HepG2 (cell line): ENCODE measurements around the gene BCAS4. TPM values are rescaled to one million over a fixed set of nuclear protein-coding genes. Genes with fewer than 3 reads are reported as not detected.

Source experiments
- EEA1 ChIP-seq: sonication (generic); formaldehyde crosslinking; IDR thresholded peaks from 2 replicates; pipeline ENCODE4 v1.5.1; 2020; ENCODE audit warnings: mild to moderate bottlenecking, missing genetic modification reagents, borderline replicate concordance
- ELF3 ChIP-seq: IDR thresholded peaks from 2 replicates; pipeline ENCODE4 v1.6.1; 2016; ENCODE audit warnings: missing genetic modification reagents, missing compliant biosample characterization
- FOSL2 ChIP-seq: sonication (generic); formaldehyde crosslinking; IDR thresholded peaks from 2 replicates; pipeline ENCODE4 v1.4.0; 2020; ENCODE audit warnings: missing genetic modification reagents
- NFKB2 ChIP-seq: sonication (generic); formaldehyde crosslinking; IDR thresholded peaks from 2 replicates; pipeline ENCODE4 v1.4.0; 2020; ENCODE audit warnings: missing genetic modification reagents, borderline replicate concordance
- NRL ChIP-seq: sonication (generic); formaldehyde crosslinking; IDR thresholded peaks from 2 replicates; pipeline ENCODE4 v1.5.0; 2020; ENCODE audit warnings: missing genetic modification reagents, mild to moderate bottlenecking, moderate library complexity, borderline replicate concordance
- PATZ1 ChIP-seq: sonication (generic); formaldehyde crosslinking; IDR thresholded peaks from 2 replicates; pipeline ENCODE4 v1.4.0; 2020; ENCODE audit warnings: missing genetic modification reagents
- PRDM10 ChIP-seq: sonication (generic); formaldehyde crosslinking; IDR thresholded peaks from 2 replicates; pipeline ENCODE4 v1.4.0; 2020; ENCODE audit warnings: low read depth, missing genetic modification reagents
- TARDBP ChIP-seq: sonication (generic); formaldehyde crosslinking; IDR thresholded peaks from 2 replicates; pipeline ENCODE4 v1.8.0; 2022; ENCODE audit warnings: mild to moderate bottlenecking, missing genetic modification reagents
- TFE3 ChIP-seq: IDR thresholded peaks from 2 replicates; pipeline ENCODE4 v1.6.1; 2016
- ZNF180 ChIP-seq: sonication (generic); formaldehyde crosslinking; IDR thresholded peaks from 2 replicates; pipeline ENCODE4 v1.4.0; 2020; ENCODE audit warnings: low read depth, missing genetic modification reagents, borderline replicate concordance
- ZNF263 ChIP-seq: sonication (generic); formaldehyde crosslinking; IDR thresholded peaks from 2 replicates; pipeline ENCODE4 v1.4.0; 2020; ENCODE audit warnings: missing genetic modification reagents
- ZNF446 ChIP-seq: sonication (generic); formaldehyde crosslinking; IDR thresholded peaks from 2 replicates; pipeline ENCODE4 v1.5.0; 2020; ENCODE audit warnings: mild to moderate bottlenecking, missing genetic modification reagents
- ZNF496 ChIP-seq: sonication (generic); formaldehyde crosslinking; IDR thresholded peaks from 2 replicates; pipeline ENCODE4 v1.8.1; 2023; ENCODE audit warnings: mild to moderate bottlenecking, moderate library complexity, missing genetic modification reagents; ENCODE audit not compliant: insufficient replicate concordance
- ZNF530 ChIP-seq: sonication (generic); formaldehyde crosslinking; IDR thresholded peaks from 2 replicates; pipeline ENCODE4 v1.5.0; 2020; ENCODE audit warnings: low read depth, mild to moderate bottlenecking, missing genetic modification reagents
- ZNF557 ChIP-seq: sonication (generic); formaldehyde crosslinking; IDR thresholded peaks from 2 replicates; pipeline ENCODE4 v1.4.0; 2020; ENCODE audit warnings: missing genetic modification reagents
- ZNF572 ChIP-seq: sonication (generic); formaldehyde crosslinking; IDR thresholded peaks from 2 replicates; pipeline ENCODE4 v1.5.1; 2020; ENCODE audit warnings: mild to moderate bottlenecking, missing genetic modification reagents
- ZNF773 ChIP-seq: sonication (generic); formaldehyde crosslinking; IDR thresholded peaks from 2 replicates; pipeline ENCODE4 v1.4.0; 2020; ENCODE audit warnings: missing genetic modification reagents, borderline replicate concordance
- ZSCAN29 ChIP-seq: sonication (generic); formaldehyde crosslinking; conservative IDR thresholded peaks from 2 replicates; pipeline ENCODE4 v1.4.0; 2020; ENCODE audit warnings: mild to moderate bottlenecking, missing genetic modification reagents
- ZSCAN30 ChIP-seq: sonication (generic); formaldehyde crosslinking; IDR thresholded peaks from 2 replicates; pipeline ENCODE4 v1.5.0; 2020; ENCODE audit warnings: mild to moderate bottlenecking, missing genetic modification reagents
- polyA plus RNA-seq, 8 experiments: library from polyadenylated mRNA; depleted of rRNA in 3 of 8; stranded (reverse) in 7 of 8; unstranded in 1 of 8; fragments of >200 nt; fragmentation: Illumina TruSeq in 4 of 8; extraction: Trizol in 4 of 8; gene quantifications; 2 replicates each; pipeline versions ENCODE4 v1.2.1 to v1.2.3, GENCODE V29; 2011 to 2016; ENCODE audit warnings: low read depth in 4 of 8, missing spikeins in 1 of 8, mixed read lengths in 1 of 8; ENCODE audit not compliant: insufficient read depth in 1 of 8
- total RNA-seq, 5 experiments: library from RNA; depleted of rRNA; stranded (reverse); fragments of >200 nt; fragmentation: Illumina TruSeq; extraction: Trizol; gene quantifications; 2 replicates each; pipeline ENCODE4 v1.2.3, GENCODE V29; 2016; ENCODE audit warnings: low read depth in 1 of 5
- TF ChIP-seq, protein P1 (sequence below): sonication (generic); formaldehyde crosslinking; IDR thresholded peaks from 2 replicates; pipeline ENCODE4 v1.5.1; 2020; ENCODE audit warnings: missing genetic modification reagents, mild to moderate bottlenecking, borderline replicate concordance

Gene BCAS4
- total and polyA plus RNA-seq, 2 of the 13 experiments (the other 11 are each of a cell fraction or from before 2014, with no cell fraction given), result 7.2 to 8.0 TPM

- TF ChIP-seq, protein P1, sequence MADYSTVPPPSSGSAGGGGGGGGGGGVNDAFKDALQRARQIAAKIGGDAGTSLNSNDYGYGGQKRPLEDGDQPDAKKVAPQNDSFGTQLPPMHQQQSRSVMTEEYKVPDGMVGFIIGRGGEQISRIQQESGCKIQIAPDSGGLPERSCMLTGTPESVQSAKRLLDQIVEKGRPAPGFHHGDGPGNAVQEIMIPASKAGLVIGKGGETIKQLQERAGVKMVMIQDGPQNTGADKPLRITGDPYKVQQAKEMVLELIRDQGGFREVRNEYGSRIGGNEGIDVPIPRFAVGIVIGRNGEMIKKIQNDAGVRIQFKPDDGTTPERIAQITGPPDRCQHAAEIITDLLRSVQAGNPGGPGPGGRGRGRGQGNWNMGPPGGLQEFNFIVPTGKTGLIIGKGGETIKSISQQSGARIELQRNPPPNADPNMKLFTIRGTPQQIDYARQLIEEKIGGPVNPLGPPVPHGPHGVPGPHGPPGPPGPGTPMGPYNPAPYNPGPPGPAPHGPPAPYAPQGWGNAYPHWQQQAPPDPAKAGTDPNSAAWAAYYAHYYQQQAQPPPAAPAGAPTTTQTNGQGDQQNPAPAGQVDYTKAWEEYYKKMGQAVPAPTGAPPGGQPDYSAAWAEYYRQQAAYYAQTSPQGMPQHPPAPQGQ (CRISPR knock-in tag), result no peak; the same call in 1 of the 2 replicates
- TF ChIP-seq ZNF530 (CRISPR knock-in tag), result no peak
- no peak for TF ChIP-seq ZNF263 (CRISPR knock-in tag)
- no peak for TF ChIP-seq NFKB2 (CRISPR knock-in tag)
- no peak for TF ChIP-seq NRL (CRISPR knock-in tag)
- TF ChIP-seq PATZ1, result 0 out of 2 replicates have a peak, but pooled peaks have one; percentile 25
- no peak for TF ChIP-seq PRDM10 (CRISPR knock-in tag)
- no peak for TF ChIP-seq ZNF446
- TF ChIP-seq ZNF180, result no peak
- TF ChIP-seq ZNF557 (CRISPR knock-in tag), result no peak
- peak; percentile 62; the same call in 1 of the 2 replicates for TF ChIP-seq TARDBP (CRISPR knock-in tag)
- TF ChIP-seq ZNF572, result no peak
- peak; percentile 74 for TF ChIP-seq FOSL2
- no peak for TF ChIP-seq EEA1
- TF ChIP-seq ELF3 (CRISPR knock-in tag), result peak; percentile 52
- TF ChIP-seq TFE3 (CRISPR knock-in tag), result 0 out of 2 replicates have a peak, but pooled peaks have one; percentile 21
- no peak; the same call in 1 of the 2 replicates for TF ChIP-seq ZSCAN29
- TF ChIP-seq ZNF773 (CRISPR knock-in tag), result no peak
- peak; percentile 79; the same call in 1 of the 2 replicates for TF ChIP-seq ZSCAN30 (CRISPR knock-in tag)
- no peak for TF ChIP-seq ZNF496 (CRISPR knock-in tag)
These were observed 48.5 kb upstream of the BCAS4 start (continued) for GRCh38 chr20:50746138-50746940.
